ENCODE results near the gene RUNX2. TPM values are rescaled to one million over a fixed set of nuclear protein-coding genes. Genes with fewer than 3 reads are reported as not detected.

The RUNX2 gene
- total RNA-seq, 3 donors from 2014 or later = 2.0 to 4.4 (median 3.4) TPM

- no peaks in the 10 kb centered on the region for H3K36me3 ChIP-seq (ENCODE audit: low read depth)
- ATAC-seq = peak; percentile 22
- intact Hi-C loops (cut with DNase I, micrococcal nuclease) = no loop called here
- no peak for DNase-seq
- no peaks in the 10 kb centered on the region for H3K4me1 ChIP-seq (ENCODE audit: low read depth)
- no peak for TF ChIP-seq CTCF (IDR thresholded peaks at IDR 0.05)
- H3K4me3 ChIP-seq = no peak overlapping the region
- no peaks in the 10 kb centered on the region for H3K9me3 ChIP-seq
These were observed 369.5 kb downstream of the RUNX2 start for GRCh38 chr6:45697605-45698004.

- DNase-seq (no peak), ATAC-seq (no peak)
- H3K36me3 ChIP-seq (ENCODE audit: low read depth) = no peaks in the 10 kb centered on the region
- intact Hi-C loops (cut with DNase I, micrococcal nuclease) = no loop called here
- no peaks in the 10 kb centered on the region for H3K9me3 ChIP-seq
- TF ChIP-seq CTCF (IDR thresholded peaks at IDR 0.05) = no peak
- no peaks in the 10 kb centered on the region for H3K4me1 ChIP-seq (ENCODE audit: low read depth)
- H3K4me3 ChIP-seq = no peak overlapping the region
These were observed 369.9 kb downstream of the RUNX2 start for GRCh38 chr6:45698046-45698445.

- ATAC-seq (peak; percentile 90), DNase-seq (no peak)
- H3K4me1 ChIP-seq (ENCODE audit: low read depth) = no peaks in the 10 kb centered on the region
- no peaks in the 10 kb centered on the region for H3K9me3 ChIP-seq
- H3K4me3 ChIP-seq = no peak overlapping the region
- intact Hi-C loops (cut with DNase I, micrococcal nuclease) = no loop called here
- TF ChIP-seq CTCF (IDR thresholded peaks at IDR 0.05) = no peak
- no peaks in the 10 kb centered on the region for H3K36me3 ChIP-seq (ENCODE audit: low read depth)
These were observed 371.5 kb downstream of the RUNX2 start for GRCh38 chr6:45699663-45700062.

GRCh38 chr6:45702849-45703739 is 375.0 kb downstream of the RUNX2 start:
- no peak for TF ChIP-seq CTCF (IDR thresholded peaks at IDR 0.05)
- no peaks in the 10 kb centered on the region for H3K4me1 ChIP-seq (ENCODE audit: low read depth)
- no peaks in the 10 kb centered on the region for H3K36me3 ChIP-seq (ENCODE audit: low read depth)
- H3K4me3 ChIP-seq = no peak overlapping the region
- ATAC-seq (no peak), DNase-seq (no peak)
- no peaks in the 10 kb centered on the region for H3K9me3 ChIP-seq
- intact Hi-C loops (cut with DNase I, micrococcal nuclease) = no loop called here

- DNase-seq (no peak), ATAC-seq (no peak)
- Histone ChIP-seq H3K36me3 (ENCODE audit: low read depth) (no peaks in the 10 kb centered on the region), H3K9me3 (no peaks in the 10 kb centered on the region), H3K4me1 (ENCODE audit: low read depth) (no peaks in the 10 kb centered on the region), H3K4me3 (no peak overlapping the region)
- intact Hi-C loops (cut with DNase I, micrococcal nuclease) = no loop called here
- no peak for TF ChIP-seq CTCF (IDR thresholded peaks at IDR 0.05)
These were observed 376.1 kb downstream of the RUNX2 start for GRCh38 chr6:45704056-45704800.
